Fibroblast of skin of left quadriceps (primary cell): ENCODE results near the gene HLA-B.
"Not testable (repeated sequence)": the region's sequence is repeated elsewhere in the genome, so short reads cannot be mapped to it uniquely, and the experiment has no call there.

Experiments used
- DNase-seq, 2 experiments: peaks; one replicate each; pipeline ENCODE4 v3.0.0-alpha.2; 2013; ENCODE audit warnings: low read depth in 2 of 2

HLA-B gene

GRCh38 chr6:31383149-31383548, 26.2 kb upstream of the HLA-B start:
- DNase-seq, result no peak

GRCh38 chr6:31381666-31382065, 24.7 kb upstream of the HLA-B start:
- no peak for DNase-seq

- DNase-seq, result no peak
These were observed 22.9 kb upstream of the HLA-B start for GRCh38 chr6:31379850-31380249.

GRCh38 chr6:31378721-31379103, 21.7 kb upstream of the HLA-B start:
- no peak for DNase-seq

- DNase-seq, result no peak
These were observed 21.2 kb upstream of the HLA-B start for GRCh38 chr6:31378062-31378720.

- DNase-seq, result no peak
These were observed 20.1 kb upstream of the HLA-B start for GRCh38 chr6:31377029-31377428.

- DNase-seq, result no peak
These were observed 18.7 kb upstream of the HLA-B start for GRCh38 chr6:31375699-31376098.

- not testable (repeated sequence) for DNase-seq
These were observed 17.1 kb upstream of the HLA-B start for GRCh38 chr6:31374118-31374517.

GRCh38 chr6:31368461-31368860, 11.5 kb upstream of the HLA-B start:
- no peak for DNase-seq

- DNase-seq, result peak; percentile 55 to 58
These were observed 9.9 kb upstream of the HLA-B start for GRCh38 chr6:31366693-31367470.

- DNase-seq, result no peak
These were observed 8.9 kb upstream of the HLA-B start for GRCh38 chr6:31365864-31366263.

GRCh38 chr6:31363811-31364210, 6.8 kb upstream of the HLA-B start:
- DNase-seq, result no peak

- no peak for DNase-seq
These were observed 5.8 kb upstream of the HLA-B start for GRCh38 chr6:31362751-31363150.

GRCh38 chr6:31359581-31359980, 2.6 kb upstream of the HLA-B start:
- DNase-seq, result no peak

GRCh38 chr6:31358302-31358701, 1.3 kb upstream of the HLA-B start:
- DNase-seq, result no peak

GRCh38 chr6:31357886-31358285, 907 bp upstream of the HLA-B start:
- no peak for DNase-seq

- DNase-seq, result no peak
These were observed 598 bp downstream of the HLA-B start for GRCh38 chr6:31356216-31356945.

- no peak for DNase-seq
These were observed 1.4 kb downstream of the HLA-B start for GRCh38 chr6:31355583-31355948.

- no peak for DNase-seq
These were observed 2.0 kb downstream of the HLA-B start for GRCh38 chr6:31354864-31355582.

GRCh38 chr6:31354158-31354863, 2.7 kb downstream of the HLA-B start:
- no peak for DNase-seq

GRCh38 chr6:31353384-31353945, 3.5 kb downstream of the HLA-B start:
- no peak for DNase-seq
